Astrocyte (in vitro differentiated cells and primary cell): ENCODE data around the gene EFNA1. TPM values are rescaled to one million over a fixed set of nuclear protein-coding genes. Genes with fewer than 3 reads are reported as not detected.

Source experiments
- DNase-seq: peaks from one replicate; pipeline ENCODE4 v3.0.0-alpha.2; 2010; ENCODE audit warnings: low read depth
- FAIRE-seq: peaks from 2 replicates; lab custom pipeline; 2011; peaks lifted over from hg19 to GRCh38; lab: Jason Lieb, UNC
- H2AFZ ChIP-seq: 2 replicates; pipeline ENCODE4 v1.6.0; 2012; ENCODE audit warnings: low read depth, low read length, inconsistent platforms
- H3K27ac ChIP-seq: 2 replicates; pipeline ENCODE4 v1.5.1; 2011; ENCODE audit warnings: low read depth, low read length, inconsistent platforms
- H3K27me3 ChIP-seq: 2 replicates; pipeline ENCODE4 v1.6.0; 2011; ENCODE audit warnings: low read length, inconsistent platforms; ENCODE audit not compliant: insufficient read depth
- H3K36me3 ChIP-seq: 2 replicates; pipeline ENCODE4 v1.5.1; 2011; ENCODE audit warnings: low read length, inconsistent platforms; ENCODE audit not compliant: insufficient read depth
- H3K4me1 ChIP-seq: 2 replicates; pipeline ENCODE4 v1.5.1; 2011; ENCODE audit warnings: low read length, inconsistent platforms; ENCODE audit not compliant: insufficient read depth
- H3K4me2 ChIP-seq: 2 replicates; pipeline ENCODE4 v1.6.0; 2012; ENCODE audit warnings: low read length, inconsistent platforms
- H3K4me3 ChIP-seq: 2 replicates; pipeline ENCODE4 v1.5.1; 2011; ENCODE audit warnings: low read depth, mild to moderate bottlenecking, low read length, inconsistent platforms; ENCODE audit not compliant: insufficient read depth
- H3K79me2 ChIP-seq: 2 replicates; pipeline ENCODE4 v1.6.0; 2012; ENCODE audit warnings: mild to moderate bottlenecking, low read length, inconsistent platforms; ENCODE audit not compliant: insufficient read depth
- H3K9ac ChIP-seq: 2 replicates; pipeline ENCODE4 v1.6.0; 2012; ENCODE audit warnings: mild to moderate bottlenecking, low read length, inconsistent platforms
- H3K9me3 ChIP-seq: 2 replicates; pipeline ENCODE4 v1.5.1; 2012; ENCODE audit warnings: low read depth, mild to moderate bottlenecking, low read length, inconsistent platforms; ENCODE audit not compliant: insufficient read depth
- H4K20me1 ChIP-seq: 2 replicates; pipeline ENCODE4 v1.6.0; 2012; ENCODE audit warnings: low read length, inconsistent platforms; ENCODE audit not compliant: insufficient read depth
- H3K27ac Mint-ChIP-seq: one replicate; pipeline ENCODE4 v1.8.0; 2021; ENCODE audit warnings: mild to moderate bottlenecking, mixed read lengths; ENCODE audit not compliant: unreplicated experiment
- H3K27me3 Mint-ChIP-seq: one replicate; pipeline ENCODE4 v1.8.0; 2021; ENCODE audit warnings: low read depth, mixed read lengths; ENCODE audit not compliant: unreplicated experiment
- H3K36me3 Mint-ChIP-seq: one replicate; pipeline ENCODE4 v1.8.0; 2021; ENCODE audit warnings: low read depth, mixed read lengths; ENCODE audit not compliant: unreplicated experiment
- H3K4me1 Mint-ChIP-seq: one replicate; pipeline ENCODE4 v1.8.0; 2021; ENCODE audit warnings: low read depth, mixed read lengths; ENCODE audit not compliant: unreplicated experiment
- H3K4me3 Mint-ChIP-seq: one replicate; pipeline ENCODE4 v1.8.0; 2021; ENCODE audit warnings: mild to moderate bottlenecking, moderate library complexity, mixed read lengths; ENCODE audit not compliant: unreplicated experiment
- H3K9me3 Mint-ChIP-seq: one replicate; pipeline ENCODE4 v1.8.0; 2021; ENCODE audit warnings: mild to moderate bottlenecking, mixed read lengths; ENCODE audit not compliant: unreplicated experiment
- EZH2 ChIP-seq: IDR thresholded peaks from 2 replicates; pipeline ENCODE4 v1.6.1; 2012; ENCODE audit warnings: mild to moderate bottlenecking, low read length, inconsistent platforms; ENCODE audit not compliant: insufficient read depth
- total RNA-seq: library from RNA; stranded (reverse); gene quantifications from 2 replicates; pipeline ENCODE4 v1.2.1, GENCODE V29; 2021
- TF ChIP-seq, protein P1 (sequence below): IDR thresholded peaks from 2 replicates; pipeline ENCODE4 v1.5.1; 2011; ENCODE audit warnings: low read depth, mild to moderate bottlenecking, inconsistent platforms, low read length, moderate library complexity; ENCODE audit not compliant: insufficient read depth

The EFNA1 gene
- total RNA-seq, 1 donor from 2014 or later, result 16.4 TPM

GRCh38 chr1:155131285-155131684 lies 3.6 kb downstream of the EFNA1 start:
- Mint-ChIP-seq H3K36me3 (peaks cover 8% of the 10 kb centered on the region), H3K4me3 (no peak overlapping the region), H3K4me1 (peaks cover 40% of the 10 kb centered on the region), H3K27ac (no peak overlapping the region), H3K9me3 (no peaks in the 10 kb centered on the region), H3K27me3 (no peaks in the 10 kb centered on the region)
- no peak for TF ChIP-seq EZH2
- TF ChIP-seq, protein P1, sequence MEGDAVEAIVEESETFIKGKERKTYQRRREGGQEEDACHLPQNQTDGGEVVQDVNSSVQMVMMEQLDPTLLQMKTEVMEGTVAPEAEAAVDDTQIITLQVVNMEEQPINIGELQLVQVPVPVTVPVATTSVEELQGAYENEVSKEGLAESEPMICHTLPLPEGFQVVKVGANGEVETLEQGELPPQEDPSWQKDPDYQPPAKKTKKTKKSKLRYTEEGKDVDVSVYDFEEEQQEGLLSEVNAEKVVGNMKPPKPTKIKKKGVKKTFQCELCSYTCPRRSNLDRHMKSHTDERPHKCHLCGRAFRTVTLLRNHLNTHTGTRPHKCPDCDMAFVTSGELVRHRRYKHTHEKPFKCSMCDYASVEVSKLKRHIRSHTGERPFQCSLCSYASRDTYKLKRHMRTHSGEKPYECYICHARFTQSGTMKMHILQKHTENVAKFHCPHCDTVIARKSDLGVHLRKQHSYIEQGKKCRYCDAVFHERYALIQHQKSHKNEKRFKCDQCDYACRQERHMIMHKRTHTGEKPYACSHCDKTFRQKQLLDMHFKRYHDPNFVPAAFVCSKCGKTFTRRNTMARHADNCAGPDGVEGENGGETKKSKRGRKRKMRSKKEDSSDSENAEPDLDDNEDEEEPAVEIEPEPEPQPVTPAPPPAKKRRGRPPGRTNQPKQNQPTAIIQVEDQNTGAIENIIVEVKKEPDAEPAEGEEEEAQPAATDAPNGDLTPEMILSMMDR, result no peak
- Histone ChIP-seq H3K79me2 (no peaks in the 10 kb centered on the region), H3K4me1 (peaks cover 48% of the 10 kb centered on the region), H3K36me3 (no peaks in the 10 kb centered on the region), H3K9ac (no peak overlapping the region), H2AFZ (no peak overlapping the region), H3K4me3 (no peak overlapping the region), H3K4me2 (no peak overlapping the region), H4K20me1 (no peaks in the 10 kb centered on the region), H3K9me3 (no peaks in the 10 kb centered on the region), H3K27ac (no peak overlapping the region), H3K27me3 (peaks cover 24% of the 10 kb centered on the region)
- FAIRE-seq (no peak), DNase-seq (no peak)

DNA sequence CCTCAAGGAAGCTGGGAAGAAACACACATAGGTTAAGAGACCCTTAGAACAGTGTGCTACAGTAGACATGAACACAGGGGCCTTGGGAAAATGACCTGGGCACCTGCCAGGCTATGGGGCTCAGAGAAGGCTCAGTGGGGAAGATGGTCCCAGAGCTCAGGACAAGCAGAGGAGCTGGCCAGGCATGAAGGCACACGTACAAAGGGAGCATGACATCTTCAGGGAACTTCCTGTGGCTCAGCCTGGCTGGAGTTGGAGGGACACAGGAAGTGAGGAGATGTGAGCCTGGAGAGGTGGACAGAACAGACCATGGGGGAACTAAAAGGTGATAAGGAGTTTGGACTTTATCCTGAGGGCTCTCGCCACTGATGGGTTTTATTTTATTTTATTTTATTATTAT lies 4.2 kb downstream of the EFNA1 start:
- H3K79me2 ChIP-seq, result peaks cover 4% of the 10 kb centered on the region
- Mint-ChIP-seq H3K27me3 (no peaks in the 10 kb centered on the region), H3K9me3 (no peaks in the 10 kb centered on the region), H3K36me3 (peaks cover 8% of the 10 kb centered on the region), H3K4me3 (peak overlapping the region; percentile 40), H3K4me1 (peaks cover 41% of the 10 kb centered on the region), H3K27ac (no peak overlapping the region)
- H3K4me2 ChIP-seq, result no peak overlapping the region
- FAIRE-seq (no peak), DNase-seq (no peak)
- H3K27ac ChIP-seq, result no peak overlapping the region
- H3K4me1 ChIP-seq, result peaks cover 46% of the 10 kb centered on the region
- TF ChIP-seq EZH2, result no peak
- TF ChIP-seq, protein P1, result no peak
- peaks cover 19% of the 10 kb centered on the region for H3K27me3 ChIP-seq
- H3K4me3 ChIP-seq, result no peak overlapping the region
- no peaks in the 10 kb centered on the region for H3K9me3 ChIP-seq
- H3K36me3 ChIP-seq, result no peaks in the 10 kb centered on the region
- no peaks in the 10 kb centered on the region for H4K20me1 ChIP-seq
- H2AFZ ChIP-seq, result no peak overlapping the region
- no peak overlapping the region for H3K9ac ChIP-seq

DNA sequence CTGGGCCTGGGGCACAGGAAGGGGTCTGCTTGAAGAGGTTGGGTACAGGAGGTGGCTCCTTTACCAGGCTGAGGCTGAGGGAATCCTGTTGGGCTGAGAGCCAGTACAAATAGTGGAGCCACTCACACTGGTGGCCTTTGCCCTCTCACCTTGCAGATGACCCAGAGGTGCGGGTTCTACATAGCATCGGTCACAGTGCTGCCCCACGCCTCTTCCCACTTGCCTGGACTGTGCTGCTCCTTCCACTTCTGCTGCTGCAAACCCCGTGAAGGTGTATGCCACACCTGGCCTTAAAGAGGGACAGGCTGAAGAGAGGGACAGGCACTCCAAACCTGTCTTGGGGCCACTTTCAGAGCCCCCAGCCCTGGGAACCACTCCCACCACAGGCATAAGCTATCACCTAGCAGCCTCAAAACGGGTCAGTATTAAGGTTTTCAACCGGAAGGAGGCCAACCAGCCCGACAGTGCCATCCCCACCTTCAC lies 6.2 kb downstream of the EFNA1 start:
- FAIRE-seq (no peak), DNase-seq (no peak)
- H3K9ac ChIP-seq, result no peak overlapping the region
- Mint-ChIP-seq H3K4me3 (no peak overlapping the region), H3K27ac (no peak overlapping the region), H3K9me3 (no peaks in the 10 kb centered on the region), H3K36me3 (peaks cover 10% of the 10 kb centered on the region), H3K27me3 (no peaks in the 10 kb centered on the region), H3K4me1 (peaks cover 38% of the 10 kb centered on the region)
- no peak overlapping the region for H2AFZ ChIP-seq
- H3K79me2 ChIP-seq, result peaks cover 22% of the 10 kb centered on the region
- peak overlapping the region; percentile 100 for H3K27ac ChIP-seq
- peaks cover 10% of the 10 kb centered on the region for H4K20me1 ChIP-seq
- H3K27me3 ChIP-seq, result peaks cover 2% of the 10 kb centered on the region
- TF ChIP-seq, protein P1, result no peak
- no peak for TF ChIP-seq EZH2
- H3K36me3 ChIP-seq, result peaks cover 3% of the 10 kb centered on the region
- no peak overlapping the region for H3K4me3 ChIP-seq
- H3K9me3 ChIP-seq, result no peaks in the 10 kb centered on the region
- H3K4me2 ChIP-seq, result no peak overlapping the region
- peaks cover 35% of the 10 kb centered on the region for H3K4me1 ChIP-seq
